HCT116 (cell line): Measurements from ENCODE around the gene PRR7. TPM values are rescaled to one million over a fixed set of nuclear protein-coding genes. Genes with fewer than 3 reads are reported as not detected.

Experiments used
- ATAC-seq: fragments of 200-7000 bp; cut with Tn5 transposase; 2 replicates; pipeline ENCODE4 v1.9.1; 2020; ENCODE audit warnings: mild to moderate bottlenecking, moderate library complexity
- BruUV-seq: library from RNA; stranded (reverse); fragments of 400-500 nt; replicated peaks from 2 replicates; lab custom pipeline; 2021; lab: Mats Ljungman, UMichigan
- CTCF ChIA-PET: fragments of 300-600 bp; sonication (Branson Sonifier 250); formaldehyde crosslinking; loops from one replicate; lab custom pipeline; 2021; ENCODE audit warnings: antibody characterized with exemption; lab: Charles Lee
- POLR2A ChIA-PET: fragments of 300-600, 350-600 bp; sonication (Branson Sonifier 250); formaldehyde crosslinking; loops from one replicate; lab custom pipeline; 2021; ENCODE audit warnings: antibody characterized with exemption; lab: Charles Lee
- RAD21 ChIA-PET, 2 experiments: fragments of 300-600 bp; sonication (Branson Sonifier 250); formaldehyde crosslinking; loops; one replicate each; lab custom pipeline; 2023; ENCODE audit warnings: low total read pairs in 2 of 2; ENCODE audit not compliant: uncharacterized antibody in 2 of 2, unreplicated experiment in 2 of 2, low non-redundant PET in 1 of 2; lab: Charles Lee
- DNase-seq: peaks from one replicate; pipeline ENCODE4 v3.0.0-alpha.2; 2010; ENCODE audit warnings: low read depth, low spot score
- H2AFZ ChIP-seq: fragments of 200-600 bp; shearing (Covaris generic), sonication (generic); 2 replicates; pipeline ENCODE4 v1.6.1; 2017; ENCODE audit warnings: low read depth, mixed run types, mixed read lengths, antibody characterized with exemption, low read length; ENCODE audit not compliant: poor library complexity, severe bottlenecking
- H3K27ac ChIP-seq: 2 replicates; pipeline ENCODE4 v1.5.1; 2012; ENCODE audit warnings: low read depth, low read length
- H3K27me3 ChIP-seq: fragments of 200-600 bp; sonication (generic); 2 replicates; pipeline ENCODE4 v1.6.1; 2016; ENCODE audit warnings: mixed run types, low read length, mixed read lengths; ENCODE audit not compliant: insufficient read depth
- H3K36me3 ChIP-seq, 2 experiments: fragments of 200-500 bp in 1 of 2; fragments of 200-600 bp in 1 of 2; sonication (Bioruptor generic) in 1 of 2; sonication (generic) in 1 of 2; 2 replicates each; pipeline versions ENCODE4 v1.5.1 to v1.6.1; 2014 to 2016; ENCODE audit warnings: low read length in 2 of 2, inconsistent platforms in 1 of 2, mixed read lengths in 1 of 2, mixed run types in 1 of 2; ENCODE audit not compliant: insufficient read depth in 2 of 2, control insufficient read depth in 1 of 2
- H3K4me1 ChIP-seq, 2 experiments: fragments of 200-600 bp in 1 of 2; sonication (generic) in 1 of 2; 2 replicates each; pipeline versions ENCODE4 v1.5.1 to v1.6.1; 2012 to 2017; ENCODE audit warnings: low read length in 2 of 2, inconsistent platforms in 1 of 2, mild to moderate bottlenecking in 1 of 2, mixed read lengths in 1 of 2, mixed run types in 1 of 2, moderate library complexity in 1 of 2; ENCODE audit not compliant: insufficient read depth in 2 of 2, control insufficient read depth in 1 of 2
- H3K4me2 ChIP-seq: fragments of 200-600 bp; sonication (generic); 2 replicates; pipeline ENCODE4 v1.6.1; 2017; ENCODE audit warnings: mixed run types, low read length, mixed read lengths
- H3K4me3 ChIP-seq, 2 experiments: fragments of 200-600 bp in 1 of 2; sonication (generic) in 1 of 2; replicated peaks in 1 of 2; 2 replicates each; pipeline ENCODE4 v1.5.1; 2011 to 2016; ENCODE audit warnings: low read length in 2 of 2, control low read depth in 1 of 2, low read depth in 1 of 2, mild to moderate bottlenecking in 1 of 2, mixed read lengths in 1 of 2, mixed run types in 1 of 2
- H3K79me2 ChIP-seq: fragments of 200-600 bp; sonication (generic); 2 replicates; pipeline ENCODE4 v1.6.1; 2017; ENCODE audit warnings: mild to moderate bottlenecking, mixed run types, low read length, moderate library complexity, mixed read lengths; ENCODE audit not compliant: insufficient read depth
- H3K9ac ChIP-seq: fragments of 200-600 bp; sonication (generic); 2 replicates; pipeline ENCODE4 v1.6.1; 2016; ENCODE audit warnings: low read length, mixed read lengths
- H3K9me2 ChIP-seq: fragments of 200-600 bp; sonication (generic), shearing (Covaris generic); 2 replicates; pipeline ENCODE4 v1.6.1; 2017; ENCODE audit warnings: mixed run types, mild to moderate bottlenecking, moderate library complexity; ENCODE audit not compliant: insufficient read depth
- H3K9me3 ChIP-seq, 2 experiments: fragments of 200-500 bp in 1 of 2; fragments of 200-600 bp in 1 of 2; sonication (Bioruptor generic) in 1 of 2; sonication (generic) in 1 of 2; 2 replicates each; pipeline ENCODE4 v1.6.1; 2014 to 2017; ENCODE audit warnings: low read length in 2 of 2, mixed read lengths in 2 of 2, inconsistent platforms in 1 of 2, low read depth in 1 of 2, mild to moderate bottlenecking in 1 of 2, mixed run types in 1 of 2, moderate library complexity in 1 of 2; ENCODE audit not compliant: control insufficient read depth in 1 of 2, insufficient read depth in 1 of 2
- H4K20me1 ChIP-seq: fragments of 200-600 bp; sonication (generic), shearing (Covaris generic); 2 replicates; pipeline ENCODE4 v1.6.1; 2017; ENCODE audit warnings: mixed run types, mild to moderate bottlenecking, moderate library complexity; ENCODE audit not compliant: insufficient read depth
- CEBPB ChIP-seq: IDR thresholded peaks from 2 replicates; pipeline ENCODE4 v1.6.1; 2012; ENCODE audit warnings: low read depth
- ELF1 ChIP-seq: IDR thresholded peaks from 2 replicates; pipeline ENCODE4 v1.6.1; 2012; ENCODE audit warnings: low read depth, borderline replicate concordance
- EZH2phosphoT487 ChIP-seq: fragments of 200-600 bp; IDR thresholded peaks from 2 replicates; pipeline ENCODE4 v1.6.1; 2018; ENCODE audit warnings: antibody characterized with exemption, borderline replicate concordance
- FOSL1 ChIP-seq: IDR thresholded peaks from 2 replicates; pipeline ENCODE4 v1.6.1; 2012; ENCODE audit warnings: low read depth
- JUND ChIP-seq: IDR thresholded peaks from 2 replicates; pipeline ENCODE4 v1.6.1; 2012
- POLR2A ChIP-seq: IDR thresholded peaks from 2 replicates; pipeline ENCODE4 v1.7.0; 2011; ENCODE audit warnings: borderline replicate concordance; ENCODE audit not compliant: insufficient read depth, insufficient read length; ENCODE audit errors: extremely low read depth
- RAD21 ChIP-seq: IDR thresholded peaks from 2 replicates; pipeline ENCODE4 v1.6.1; 2012; ENCODE audit warnings: low read depth, mild to moderate bottlenecking
- SIN3A ChIP-seq: IDR thresholded peaks from 2 replicates; pipeline ENCODE4 v1.6.1; 2012; ENCODE audit warnings: low read depth
- SP1 ChIP-seq: IDR thresholded peaks from 2 replicates; pipeline ENCODE4 v1.6.1; 2012; ENCODE audit warnings: low read depth
- SRF ChIP-seq: IDR thresholded peaks from 2 replicates; pipeline ENCODE4 v1.6.1; 2012; ENCODE audit warnings: low read depth
- YY1 ChIP-seq: IDR thresholded peaks from 2 replicates; pipeline ENCODE4 v1.6.1; 2011; ENCODE audit warnings: low read length, low read depth, moderate library complexity, mild to moderate bottlenecking; ENCODE audit not compliant: insufficient replicate concordance; ENCODE audit errors: extremely low read depth
- intact Hi-C: fragments of 100-400 bp; cut with micrococcal nuclease; formaldehyde crosslinking; loops from 2 replicates; pipeline ENCODE4 v1.10.0; 2022
- total RNA-seq: library from RNA; stranded (reverse); gene quantifications from one replicate; pipeline ENCODE4 v1.2.1, GENCODE V29; 2021; ENCODE audit not compliant: unreplicated experiment
- TF ChIP-seq, protein P1 (sequence below): IDR thresholded peaks from 2 replicates; pipeline ENCODE4 v1.6.1; 2012; ENCODE audit warnings: low read depth
- TF ChIP-seq, protein P2 (sequence below): IDR thresholded peaks from 2 replicates; pipeline ENCODE4 v1.6.1; 2012
- TF ChIP-seq, protein P3 (sequence below): IDR thresholded peaks from 2 replicates; pipeline ENCODE4 v1.6.1; 2012
- TF ChIP-seq, protein P4 (sequence below), 3 experiments: fragments of 200-600 bp in 1 of 3; sonication (generic) in 1 of 3; IDR thresholded peaks in 2 of 3; conservative IDR thresholded peaks in 1 of 3; 2 replicates each; pipeline ENCODE4 v1.5.1; 2012 to 2017; ENCODE audit warnings: low read depth in 2 of 3, low read length in 2 of 3, antibody characterized with exemption in 1 of 3, borderline replicate concordance in 1 of 3, control low read depth in 1 of 3, mild to moderate bottlenecking in 1 of 3, mixed read lengths in 1 of 3, mixed run types in 1 of 3, moderate library complexity in 1 of 3; ENCODE audit not compliant: insufficient read depth in 1 of 3
- TF ChIP-seq, protein P5 (sequence below): IDR thresholded peaks from 2 replicates; pipeline ENCODE4 v1.6.1; 2011; ENCODE audit warnings: mild to moderate bottlenecking, low read length, moderate library complexity; ENCODE audit not compliant: insufficient replicate concordance; ENCODE audit errors: extremely low read depth

PRR7 gene
- total RNA-seq, 1 experiment from 2014 or later, result 39.9 TPM

DNA sequence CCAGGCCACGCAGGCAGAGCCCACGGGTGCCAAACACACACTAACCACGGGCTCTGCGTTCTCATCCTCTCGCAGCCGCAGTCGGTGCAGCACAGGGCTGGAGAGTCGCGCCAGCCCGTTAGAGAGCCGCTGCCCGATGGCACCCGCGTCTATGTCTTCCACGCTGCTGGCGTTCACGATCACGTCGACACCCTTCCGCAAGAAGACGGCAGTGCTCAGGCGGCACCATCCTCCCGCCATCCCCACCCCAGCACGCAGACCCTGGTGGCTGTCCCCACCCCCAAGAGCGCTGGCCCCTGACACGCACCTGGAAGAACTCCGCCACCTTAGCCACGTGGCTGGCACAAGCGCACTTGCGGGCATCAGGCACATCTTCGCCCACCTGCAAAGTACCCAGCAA lies 20.8 kb downstream of the PRR7 start:
- no peaks in the 10 kb centered on the region for H3K9me2 ChIP-seq
- H3K4me3 ChIP-seq, result no peak overlapping the region
- H3K27me3 ChIP-seq, result no peaks in the 10 kb centered on the region
- no peak overlapping the region for H3K27ac ChIP-seq
- DNase-seq, result no peak
- no peak overlapping the region for H3K9ac ChIP-seq
- RAD21 ChIA-PET, result no interaction called here
- H2AFZ ChIP-seq, result no peak overlapping the region
- no peak for ATAC-seq
- BruUV-seq, result TSS peak; percentile 5
- H3K4me2 ChIP-seq, result no peak overlapping the region
- no peak for TF ChIP-seq ELF1
- no peak for TF ChIP-seq SIN3A
- TF ChIP-seq, protein P1, sequence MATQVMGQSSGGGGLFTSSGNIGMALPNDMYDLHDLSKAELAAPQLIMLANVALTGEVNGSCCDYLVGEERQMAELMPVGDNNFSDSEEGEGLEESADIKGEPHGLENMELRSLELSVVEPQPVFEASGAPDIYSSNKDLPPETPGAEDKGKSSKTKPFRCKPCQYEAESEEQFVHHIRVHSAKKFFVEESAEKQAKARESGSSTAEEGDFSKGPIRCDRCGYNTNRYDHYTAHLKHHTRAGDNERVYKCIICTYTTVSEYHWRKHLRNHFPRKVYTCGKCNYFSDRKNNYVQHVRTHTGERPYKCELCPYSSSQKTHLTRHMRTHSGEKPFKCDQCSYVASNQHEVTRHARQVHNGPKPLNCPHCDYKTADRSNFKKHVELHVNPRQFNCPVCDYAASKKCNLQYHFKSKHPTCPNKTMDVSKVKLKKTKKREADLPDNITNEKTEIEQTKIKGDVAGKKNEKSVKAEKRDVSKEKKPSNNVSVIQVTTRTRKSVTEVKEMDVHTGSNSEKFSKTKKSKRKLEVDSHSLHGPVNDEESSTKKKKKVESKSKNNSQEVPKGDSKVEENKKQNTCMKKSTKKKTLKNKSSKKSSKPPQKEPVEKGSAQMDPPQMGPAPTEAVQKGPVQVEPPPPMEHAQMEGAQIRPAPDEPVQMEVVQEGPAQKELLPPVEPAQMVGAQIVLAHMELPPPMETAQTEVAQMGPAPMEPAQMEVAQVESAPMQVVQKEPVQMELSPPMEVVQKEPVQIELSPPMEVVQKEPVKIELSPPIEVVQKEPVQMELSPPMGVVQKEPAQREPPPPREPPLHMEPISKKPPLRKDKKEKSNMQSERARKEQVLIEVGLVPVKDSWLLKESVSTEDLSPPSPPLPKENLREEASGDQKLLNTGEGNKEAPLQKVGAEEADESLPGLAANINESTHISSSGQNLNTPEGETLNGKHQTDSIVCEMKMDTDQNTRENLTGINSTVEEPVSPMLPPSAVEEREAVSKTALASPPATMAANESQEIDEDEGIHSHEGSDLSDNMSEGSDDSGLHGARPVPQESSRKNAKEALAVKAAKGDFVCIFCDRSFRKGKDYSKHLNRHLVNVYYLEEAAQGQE, result no peak
- TF ChIP-seq POLR2A, result no peak
- no peak for TF ChIP-seq CEBPB
- TF ChIP-seq, protein P2, sequence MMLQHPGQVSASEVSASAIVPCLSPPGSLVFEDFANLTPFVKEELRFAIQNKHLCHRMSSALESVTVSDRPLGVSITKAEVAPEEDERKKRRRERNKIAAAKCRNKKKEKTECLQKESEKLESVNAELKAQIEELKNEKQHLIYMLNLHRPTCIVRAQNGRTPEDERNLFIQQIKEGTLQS, result no peak
- no peak for TF ChIP-seq FOSL1
- TF ChIP-seq, protein P3, sequence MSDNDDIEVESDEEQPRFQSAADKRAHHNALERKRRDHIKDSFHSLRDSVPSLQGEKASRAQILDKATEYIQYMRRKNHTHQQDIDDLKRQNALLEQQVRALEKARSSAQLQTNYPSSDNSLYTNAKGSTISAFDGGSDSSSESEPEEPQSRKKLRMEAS, result no peak
- TF ChIP-seq, protein P4, sequence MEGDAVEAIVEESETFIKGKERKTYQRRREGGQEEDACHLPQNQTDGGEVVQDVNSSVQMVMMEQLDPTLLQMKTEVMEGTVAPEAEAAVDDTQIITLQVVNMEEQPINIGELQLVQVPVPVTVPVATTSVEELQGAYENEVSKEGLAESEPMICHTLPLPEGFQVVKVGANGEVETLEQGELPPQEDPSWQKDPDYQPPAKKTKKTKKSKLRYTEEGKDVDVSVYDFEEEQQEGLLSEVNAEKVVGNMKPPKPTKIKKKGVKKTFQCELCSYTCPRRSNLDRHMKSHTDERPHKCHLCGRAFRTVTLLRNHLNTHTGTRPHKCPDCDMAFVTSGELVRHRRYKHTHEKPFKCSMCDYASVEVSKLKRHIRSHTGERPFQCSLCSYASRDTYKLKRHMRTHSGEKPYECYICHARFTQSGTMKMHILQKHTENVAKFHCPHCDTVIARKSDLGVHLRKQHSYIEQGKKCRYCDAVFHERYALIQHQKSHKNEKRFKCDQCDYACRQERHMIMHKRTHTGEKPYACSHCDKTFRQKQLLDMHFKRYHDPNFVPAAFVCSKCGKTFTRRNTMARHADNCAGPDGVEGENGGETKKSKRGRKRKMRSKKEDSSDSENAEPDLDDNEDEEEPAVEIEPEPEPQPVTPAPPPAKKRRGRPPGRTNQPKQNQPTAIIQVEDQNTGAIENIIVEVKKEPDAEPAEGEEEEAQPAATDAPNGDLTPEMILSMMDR (IDR thresholded peaks at IDR 0.05 in 2 of 3, conservative IDR thresholded peaks at IDR 0.05 in 1 of 3; ENCODE audit: borderline replicate concordance in 1 of 3, insufficient read depth in 1 of 3, low read depth in 2 of 3, low read length in 2 of 3), result no peak
- TF ChIP-seq YY1, result no peak
- TF ChIP-seq, protein P5, sequence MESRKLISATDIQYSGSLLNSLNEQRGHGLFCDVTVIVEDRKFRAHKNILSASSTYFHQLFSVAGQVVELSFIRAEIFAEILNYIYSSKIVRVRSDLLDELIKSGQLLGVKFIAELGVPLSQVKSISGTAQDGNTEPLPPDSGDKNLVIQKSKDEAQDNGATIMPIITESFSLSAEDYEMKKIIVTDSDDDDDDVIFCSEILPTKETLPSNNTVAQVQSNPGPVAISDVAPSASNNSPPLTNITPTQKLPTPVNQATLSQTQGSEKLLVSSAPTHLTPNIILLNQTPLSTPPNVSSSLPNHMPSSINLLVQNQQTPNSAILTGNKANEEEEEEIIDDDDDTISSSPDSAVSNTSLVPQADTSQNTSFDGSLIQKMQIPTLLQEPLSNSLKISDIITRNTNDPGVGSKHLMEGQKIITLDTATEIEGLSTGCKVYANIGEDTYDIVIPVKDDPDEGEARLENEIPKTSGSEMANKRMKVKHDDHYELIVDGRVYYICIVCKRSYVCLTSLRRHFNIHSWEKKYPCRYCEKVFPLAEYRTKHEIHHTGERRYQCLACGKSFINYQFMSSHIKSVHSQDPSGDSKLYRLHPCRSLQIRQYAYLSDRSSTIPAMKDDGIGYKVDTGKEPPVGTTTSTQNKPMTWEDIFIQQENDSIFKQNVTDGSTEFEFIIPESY, result no peak
- TF ChIP-seq EZH2phosphoT487, result no peak
- no peak for TF ChIP-seq SP1
- TF ChIP-seq RAD21, result no peak
- TF ChIP-seq JUND, result no peak
- TF ChIP-seq SRF, result no peak
- POLR2A ChIA-PET, result interaction anchor here (1.2 kb wide), 1 partner anchor 30 kb away, joined by 3 read pairs; the partner anchor contains the start of gene PDLIM7
- no peaks in the 10 kb centered on the region for H3K9me3 ChIP-seq
- peaks cover 36% of the 10 kb centered on the region for H3K79me2 ChIP-seq
- H3K4me1 ChIP-seq, result peaks cover 4 to 30% of the 10 kb centered on the region in 2 experiments; a peak in 3 of 4 replicates
- H3K36me3 ChIP-seq, result peaks cover 27 to 35% of the 10 kb centered on the region in 2 experiments; a peak in 3 of 4 replicates
- CTCF ChIA-PET, result no interaction called here
- intact Hi-C loops, result no loop called here
- no peaks in the 10 kb centered on the region for H4K20me1 ChIP-seq
